Dedifferentiated amniotic fluid mesenchymal stem cell (primary cell): Measurements from ENCODE around the gene NEUROG1.

Experiments
- DNase-seq: peaks from one replicate; pipeline ENCODE4 v3.0.0-alpha.2; 2016; ENCODE audit errors: extremely low spot score

The NEUROG1 gene

DNA sequence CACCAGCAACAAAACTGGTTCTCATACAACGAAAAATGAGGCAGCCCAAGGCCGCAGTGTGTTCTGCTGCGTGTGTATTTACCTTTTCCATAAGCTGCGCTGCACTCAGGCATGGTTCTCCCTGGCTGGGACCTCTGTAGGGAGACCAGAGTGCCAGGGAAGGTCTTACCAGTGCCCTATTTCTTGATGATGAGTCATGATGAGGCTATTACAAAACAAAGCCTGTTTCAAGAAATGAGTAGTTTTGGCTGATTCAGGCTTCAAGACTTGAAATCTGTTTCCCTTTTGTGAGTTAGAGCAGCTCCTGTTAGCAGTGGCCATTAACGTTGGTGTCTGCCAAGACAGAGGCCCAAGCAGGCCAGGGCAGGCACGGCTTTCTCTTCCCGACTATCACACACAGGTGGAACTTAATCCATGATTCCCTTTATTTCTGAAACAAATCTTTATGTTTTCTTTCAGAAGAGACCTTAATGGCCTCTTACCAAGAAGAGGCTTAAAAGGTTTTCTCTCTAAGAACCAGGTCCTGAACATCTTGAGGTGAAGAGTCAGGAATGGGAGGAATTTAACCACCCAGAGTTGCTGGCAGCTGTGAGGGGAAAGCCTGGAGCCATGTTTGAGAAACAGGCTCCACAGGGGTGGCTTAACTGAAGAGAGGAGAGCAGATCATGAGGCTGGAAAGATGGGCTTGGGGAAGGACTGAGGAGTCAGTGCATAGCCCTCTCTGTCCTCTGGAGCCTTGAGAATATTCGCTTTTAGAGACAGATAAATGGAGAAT, 42.2 kb downstream of the NEUROG1 start:
- DNase-seq, result peak; percentile 88

DNA sequence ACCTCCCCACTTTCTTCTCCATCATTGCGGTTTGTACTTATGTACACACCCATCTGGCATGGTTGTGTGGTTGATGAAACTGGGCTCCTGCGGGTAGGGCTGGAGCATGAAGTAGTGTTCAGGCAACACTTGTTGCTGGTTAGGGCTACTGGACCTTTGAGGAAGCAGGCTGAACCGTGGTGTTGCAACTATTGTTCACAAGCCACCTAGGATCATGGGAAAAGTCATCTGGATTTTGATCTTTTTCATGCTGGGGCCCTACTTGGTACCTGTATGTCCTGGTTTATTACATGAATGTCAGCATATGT, 43.5 kb downstream of the NEUROG1 start:
- DNase-seq, result no peak

DNA sequence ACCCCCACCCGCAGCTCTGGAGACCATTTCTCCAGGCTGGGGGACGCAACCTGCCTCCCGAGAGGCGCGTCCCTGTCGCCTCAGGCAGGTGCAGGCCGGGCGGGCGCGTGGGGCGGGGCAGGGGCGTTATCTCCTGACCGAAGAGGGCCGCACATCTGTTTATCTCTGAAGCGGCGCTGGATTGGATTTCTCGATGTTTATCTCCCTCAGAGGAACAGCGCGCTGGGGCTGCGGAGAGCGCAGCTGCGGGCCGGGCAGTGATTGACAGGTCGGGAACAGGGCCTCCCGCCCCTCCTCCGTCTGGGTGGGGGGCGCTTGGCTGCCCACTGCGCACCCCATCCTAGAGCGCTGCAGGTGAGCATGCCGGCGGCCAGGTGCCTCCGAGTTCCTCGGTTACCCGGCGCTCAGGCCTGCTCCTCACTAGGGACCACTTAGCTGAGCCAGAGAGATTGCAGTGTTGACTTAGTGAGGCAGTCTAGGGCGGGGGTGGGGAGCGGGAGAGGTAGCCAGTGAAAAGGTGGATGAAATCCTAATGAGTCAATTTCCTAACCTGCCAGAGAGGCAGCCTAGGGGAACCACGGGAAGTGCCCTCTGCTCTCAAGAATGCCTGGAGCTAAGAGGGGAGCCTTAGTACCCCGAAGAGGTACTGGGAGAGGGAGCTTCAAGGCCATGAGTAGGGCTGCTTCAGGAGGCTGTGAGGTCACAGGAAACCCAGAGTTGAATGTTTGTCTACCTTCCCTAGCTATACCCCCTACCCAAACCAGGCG, 44.0 kb downstream of the NEUROG1 start:
- DNase-seq, result no peak

DNA sequence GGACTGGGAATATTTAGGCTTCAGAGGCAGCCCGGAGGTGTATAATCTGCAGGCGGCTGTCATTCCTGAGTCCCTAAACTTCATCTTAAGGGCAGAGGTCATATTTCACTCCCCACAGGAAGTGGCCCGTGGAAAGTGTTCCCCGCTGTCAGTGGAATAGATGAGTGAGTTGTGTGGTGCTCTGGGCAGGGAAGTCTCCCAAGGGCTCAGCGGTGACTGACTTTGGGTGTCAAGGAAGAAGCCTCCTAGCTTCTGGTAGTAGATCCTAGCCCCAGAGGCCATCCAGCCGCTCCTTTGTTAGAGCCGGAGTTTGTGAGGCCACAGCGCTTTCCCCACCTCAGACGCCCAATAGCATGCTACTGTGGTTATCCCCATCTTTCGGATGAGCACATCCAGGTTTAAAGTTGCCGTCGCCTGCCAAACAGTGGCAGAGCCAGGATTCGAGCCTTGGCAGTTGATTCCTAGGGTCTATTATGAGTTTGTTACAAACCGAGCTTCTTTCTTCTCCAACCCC, 44.7 kb downstream of the NEUROG1 start:
- DNase-seq, result no peak

DNA sequence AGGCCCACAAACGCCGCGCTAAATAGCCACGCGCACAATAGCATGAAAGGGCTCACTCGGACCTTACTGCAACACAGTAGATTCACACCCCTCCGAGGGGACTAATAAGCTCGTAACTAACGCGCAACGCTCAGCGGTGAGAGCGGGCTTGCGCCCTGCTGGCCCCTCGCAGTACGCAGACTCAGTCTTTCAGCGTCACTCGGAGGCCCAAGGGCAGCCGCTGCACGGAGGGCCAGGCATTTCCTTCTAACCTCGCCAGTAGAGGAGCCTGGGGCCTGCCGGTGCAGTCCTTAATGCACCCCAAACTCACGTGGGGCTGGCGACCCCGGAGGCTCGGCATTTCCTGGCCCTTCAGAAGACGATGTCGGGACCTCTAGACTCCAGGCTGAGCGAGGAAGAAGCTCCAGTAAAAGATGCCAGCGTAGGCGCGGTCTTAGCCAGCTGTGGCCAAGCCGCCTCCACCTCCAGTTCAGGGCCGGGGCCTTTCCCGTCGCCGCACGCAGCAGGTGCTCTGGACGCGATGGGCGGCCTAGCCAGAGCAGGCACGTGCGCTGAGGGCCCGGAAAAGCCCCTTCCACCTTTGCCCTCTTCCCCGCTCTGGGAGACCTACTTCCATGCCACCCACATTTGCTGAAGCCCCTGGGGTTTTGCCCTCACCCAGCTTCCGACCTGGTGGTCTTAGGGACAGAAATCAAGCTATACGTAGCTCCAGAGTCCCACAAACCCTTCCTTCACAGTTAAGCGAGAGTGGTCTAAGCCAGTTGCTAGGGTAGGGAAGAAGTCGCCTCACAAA, 45.3 kb downstream of the NEUROG1 start:
- DNase-seq, result no peak

DNA sequence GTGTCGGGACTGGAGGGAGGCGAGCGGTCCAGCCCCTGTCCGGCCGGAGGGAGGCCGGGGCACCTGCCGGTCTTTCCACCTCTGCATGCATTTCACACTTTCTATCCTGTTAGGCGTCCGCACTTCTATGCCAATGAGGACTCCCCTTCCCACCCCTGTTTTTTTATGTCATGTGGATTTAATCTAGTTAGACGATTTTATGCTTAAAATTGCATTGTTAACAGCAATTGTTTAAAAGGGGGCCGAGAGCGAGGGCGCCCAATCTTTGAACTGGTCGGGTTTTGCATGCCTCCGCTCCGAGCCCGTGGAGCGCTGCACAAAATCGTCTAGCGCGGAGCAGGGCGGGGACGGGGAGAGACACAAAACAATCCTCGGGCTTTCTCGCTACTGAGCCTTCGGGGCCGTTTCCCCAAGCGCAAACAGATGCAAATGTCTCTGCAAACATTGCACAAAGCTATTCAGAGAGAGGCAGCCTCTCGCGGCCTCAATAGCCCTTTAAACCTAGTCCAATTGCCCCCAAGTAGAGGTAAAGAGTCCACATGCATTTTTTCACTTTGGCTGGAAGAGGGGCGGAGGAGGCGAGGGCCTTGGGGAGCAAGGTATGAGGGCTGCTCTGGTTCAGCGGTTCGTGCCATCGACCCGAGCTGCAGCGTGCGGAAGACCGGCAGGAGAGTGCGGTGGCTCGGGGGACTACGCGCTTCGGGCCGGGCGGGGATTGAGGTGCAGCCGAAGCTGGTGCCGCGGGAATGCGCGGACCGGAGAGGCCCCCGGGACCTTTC, 46.1 kb downstream of the NEUROG1 start:
- no peak for DNase-seq

GRCh38 chr5:135488727-135489465, 46.9 kb downstream of the NEUROG1 start:
- peak; percentile 50 for DNase-seq

DNA sequence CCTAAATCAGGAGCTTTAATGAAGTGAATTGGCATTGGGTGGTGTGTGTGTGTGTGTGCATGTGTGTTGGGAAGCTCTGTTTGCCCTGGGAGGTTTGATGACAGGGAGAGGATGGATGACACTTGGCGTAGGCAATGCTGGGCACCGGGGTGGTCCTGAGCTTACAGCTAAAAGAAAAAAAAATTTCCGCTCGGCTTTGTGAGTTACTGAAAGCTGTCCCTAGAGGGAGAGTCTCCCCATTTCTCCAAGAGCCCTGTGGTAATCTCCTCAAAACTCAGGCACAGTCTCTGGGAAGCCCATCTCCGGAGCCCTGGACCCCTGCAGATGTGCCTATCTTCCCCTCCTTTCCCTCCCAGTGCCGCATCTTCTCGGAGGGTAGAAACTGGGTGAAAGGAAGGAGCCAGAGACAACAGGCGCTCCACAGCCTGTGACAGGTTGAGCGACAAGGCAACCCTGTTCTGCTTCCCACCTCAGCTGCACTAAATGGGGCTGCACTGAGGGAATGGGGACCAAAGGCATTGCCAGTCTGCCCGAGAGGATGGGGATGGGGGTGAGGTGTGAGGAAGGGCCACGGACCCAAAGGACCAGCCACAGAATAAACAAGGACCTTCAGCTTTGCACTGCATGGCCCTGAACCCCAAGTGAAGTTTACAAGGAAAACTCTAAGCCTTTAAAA, 47.8 kb downstream of the NEUROG1 start:
- DNase-seq, result no peak

- no peak for DNase-seq
Measured at GRCh38 chr5:135487037-135487395, 48.7 kb downstream of the NEUROG1 start.

- no peak for DNase-seq
Measured at GRCh38 chr5:135486131-135487036, 49.4 kb downstream of the NEUROG1 start.

- no peak for DNase-seq
Measured at GRCh38 chr5:135484674-135485086, 51.1 kb downstream of the NEUROG1 start.
